IPS-NIHi7 (cell line): ENCODE measurements around the gene SLC25A12.
"Not testable (repeated sequence)": the region's sequence is repeated elsewhere in the genome, so short reads cannot be mapped to it uniquely, and the experiment has no call there.

Experiments used
- DNase-seq: peaks from one replicate; pipeline ENCODE4 v3.0.0; 2012; ENCODE audit warnings: mixed read lengths; ENCODE audit errors: extremely low spot score

SLC25A12 gene

DNA sequence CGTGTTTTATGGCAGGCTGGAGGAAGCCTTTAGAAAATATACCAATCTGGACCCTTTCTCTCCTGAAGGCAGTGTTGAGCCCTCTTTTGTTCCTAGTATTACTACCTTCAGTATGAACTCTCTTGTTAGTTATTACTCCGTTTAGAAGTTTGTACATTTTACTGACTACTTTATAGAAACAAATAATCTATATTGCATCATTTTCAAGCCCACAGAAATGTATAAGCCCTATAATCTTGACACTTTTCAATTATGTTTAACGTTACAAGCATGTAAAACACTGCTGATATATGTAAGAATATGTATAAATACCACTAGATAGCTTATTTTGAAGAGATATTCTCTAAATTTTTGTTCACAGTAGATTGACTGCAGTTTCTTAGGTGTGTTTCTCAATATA is 64.0 kb downstream of the SLC25A12 start:
- DNase-seq = no peak

- no peak for DNase-seq
These were observed 70.0 kb downstream of the SLC25A12 start for GRCh38 chr2:171824086-171824485.

DNA sequence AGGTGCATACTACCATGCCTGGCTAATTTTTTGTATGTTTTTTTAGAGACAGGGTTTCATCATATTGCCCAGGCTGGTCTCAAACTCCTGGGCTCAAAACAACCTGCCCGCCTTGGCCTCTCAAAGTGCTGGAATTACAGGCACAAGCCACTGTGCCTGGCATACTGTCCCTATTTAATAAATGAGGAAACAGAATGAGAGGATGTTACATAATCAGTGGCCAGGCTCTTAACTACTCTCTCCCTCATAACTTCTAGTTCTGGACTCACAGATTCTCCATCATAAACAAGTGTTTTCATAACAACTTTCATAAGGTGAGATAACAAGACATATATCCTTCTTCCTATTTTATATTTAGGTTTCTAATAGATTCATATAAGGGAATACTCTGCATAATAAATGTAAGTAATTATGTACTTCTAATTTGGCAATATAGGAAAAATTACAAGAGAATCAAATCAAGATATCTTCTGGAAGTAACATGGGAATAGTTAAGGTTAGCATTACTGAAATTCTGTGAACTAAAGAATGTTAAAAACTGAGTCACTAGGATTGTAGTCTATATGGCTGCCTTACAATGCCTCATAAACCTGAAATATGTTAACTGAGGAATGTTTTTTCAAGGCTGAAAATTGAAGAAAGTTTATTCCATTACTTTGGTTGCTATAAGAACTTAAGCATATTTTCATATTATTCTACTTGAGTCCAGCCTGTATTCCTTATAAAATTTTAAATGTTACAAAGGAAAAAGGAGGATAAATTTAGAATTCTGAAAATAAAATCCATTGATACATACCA is 71.3 kb downstream of the SLC25A12 start:
- no peak for DNase-seq

DNA sequence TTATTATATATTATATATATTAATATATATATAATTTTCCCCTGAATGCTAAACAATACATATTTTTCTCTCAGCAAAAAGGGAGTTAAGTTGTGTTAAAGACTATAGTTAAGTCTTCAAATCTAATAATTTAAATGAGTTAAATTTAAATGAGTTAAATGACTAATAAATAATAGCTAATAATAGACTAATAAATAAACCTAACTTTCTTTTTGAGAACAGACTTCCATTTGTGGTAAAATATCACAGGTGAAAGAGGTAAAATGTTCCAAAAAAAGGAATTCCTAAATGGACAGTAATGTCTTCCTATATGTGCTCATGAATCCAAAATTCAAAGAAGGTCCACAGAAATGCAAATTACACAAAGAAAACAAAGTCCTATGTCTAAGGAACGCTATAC is 74.6 kb downstream of the SLC25A12 start:
- DNase-seq = no peak

GRCh38 chr2:171814883-171815282 is 79.2 kb downstream of the SLC25A12 start:
- no peak for DNase-seq

DNA sequence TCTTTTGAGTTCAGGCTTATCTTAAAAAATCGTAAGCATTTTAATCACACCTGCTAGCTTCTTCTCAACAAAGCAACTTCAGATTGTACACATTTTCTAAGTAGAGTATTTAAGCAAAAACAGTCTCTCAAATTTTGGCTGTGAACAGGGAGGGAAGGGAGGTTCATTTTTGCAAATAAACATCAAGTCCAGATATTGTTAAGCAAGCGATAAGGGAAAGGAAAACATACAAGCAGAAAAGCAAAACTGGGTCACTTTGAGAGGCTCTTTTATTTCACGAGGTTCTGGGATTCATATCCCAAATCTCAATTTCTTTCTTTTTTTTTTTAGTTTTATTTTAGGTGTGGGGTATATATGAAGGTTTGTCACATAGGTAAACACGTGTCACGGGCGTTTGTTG is 79.9 kb downstream of the SLC25A12 start:
- DNase-seq = no peak

- no peak for DNase-seq
These were observed 80.3 kb downstream of the SLC25A12 start for GRCh38 chr2:171813729-171814128.

- DNase-seq = no peak
These were observed 80.9 kb downstream of the SLC25A12 start for GRCh38 chr2:171813126-171813525.

DNA sequence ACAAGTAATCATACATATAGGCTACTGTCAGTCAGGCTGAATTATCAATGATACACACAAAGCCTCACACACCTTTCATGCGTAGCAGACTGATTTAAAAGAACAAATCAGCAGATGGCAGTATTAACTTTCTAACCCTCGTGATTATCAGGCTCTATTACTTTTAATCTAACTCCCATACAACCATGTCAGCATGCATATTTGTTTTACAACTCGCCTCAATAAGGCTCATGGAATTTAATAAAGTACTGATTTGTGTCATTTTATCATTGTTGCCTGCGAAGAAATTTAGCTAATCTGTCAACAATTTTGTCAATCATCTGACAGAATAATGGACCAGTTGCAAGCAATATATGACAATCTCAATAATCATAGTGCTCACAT is 82.8 kb downstream of the SLC25A12 start:
- DNase-seq = no peak

DNA sequence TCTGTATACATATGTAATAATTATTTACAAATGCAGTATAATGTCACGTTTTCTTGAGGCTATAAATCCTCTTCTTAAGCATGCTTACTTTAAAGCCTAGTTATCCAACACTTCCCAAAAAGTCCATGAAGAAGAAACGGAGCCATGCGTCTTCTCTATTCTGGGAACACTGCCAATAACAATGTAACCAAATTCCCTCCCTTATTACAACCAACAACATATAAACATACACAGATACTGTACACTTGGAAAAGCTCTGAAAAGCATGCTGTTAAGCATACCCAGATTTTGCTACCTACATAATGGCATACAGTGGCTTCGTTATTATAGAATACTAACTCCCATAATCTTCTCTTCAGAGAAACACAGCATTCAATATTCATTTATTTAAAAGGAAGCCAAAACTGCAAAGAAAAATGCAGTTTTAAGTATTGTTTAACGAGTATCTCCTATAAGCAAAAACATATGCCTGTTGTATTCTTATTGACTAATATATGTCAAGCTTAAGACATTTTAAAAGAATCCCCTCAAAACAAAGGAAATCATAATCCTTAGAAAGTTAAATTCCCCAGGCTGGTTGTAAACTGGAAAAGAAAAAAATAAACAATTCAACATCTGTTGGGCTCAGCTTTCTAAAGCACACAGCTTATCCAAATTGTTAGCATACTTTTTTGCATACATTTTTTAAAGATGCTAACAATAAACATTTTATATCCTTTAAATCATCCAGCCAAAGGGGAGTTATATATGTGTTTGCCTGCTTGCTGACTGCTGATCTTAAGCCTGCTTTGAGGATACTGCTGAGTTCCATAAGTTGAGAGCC is 83.4 kb downstream of the SLC25A12 start:
- no peak for DNase-seq

GRCh38 chr2:171808885-171809284 is 85.2 kb downstream of the SLC25A12 start:
- DNase-seq = not testable (repeated sequence)

GRCh38 chr2:171807831-171808393 is 86.1 kb downstream of the SLC25A12 start:
- DNase-seq = no peak

GRCh38 chr2:171807119-171807518 is 86.9 kb downstream of the SLC25A12 start:
- DNase-seq = no peak

DNA sequence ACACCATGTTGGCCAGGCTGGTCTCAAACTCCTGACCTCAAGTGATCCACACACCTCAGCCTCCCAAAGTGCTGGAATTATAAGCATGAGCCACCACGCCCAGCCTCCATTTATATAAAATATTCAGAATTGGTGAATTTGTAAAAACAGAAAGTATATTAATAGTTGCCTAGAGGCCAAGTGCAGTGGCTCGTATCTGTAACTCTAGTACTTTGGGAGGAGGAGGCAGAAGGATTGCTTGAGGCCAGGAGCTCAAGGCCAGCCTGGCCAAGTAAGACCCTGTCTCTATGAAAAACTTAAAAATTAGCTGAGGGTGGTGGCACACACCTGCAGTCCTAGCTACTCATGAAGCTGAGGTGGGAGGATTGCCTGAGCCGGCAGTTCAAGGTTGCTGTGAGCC is 89.6 kb downstream of the SLC25A12 start:
- no peak for DNase-seq

DNA sequence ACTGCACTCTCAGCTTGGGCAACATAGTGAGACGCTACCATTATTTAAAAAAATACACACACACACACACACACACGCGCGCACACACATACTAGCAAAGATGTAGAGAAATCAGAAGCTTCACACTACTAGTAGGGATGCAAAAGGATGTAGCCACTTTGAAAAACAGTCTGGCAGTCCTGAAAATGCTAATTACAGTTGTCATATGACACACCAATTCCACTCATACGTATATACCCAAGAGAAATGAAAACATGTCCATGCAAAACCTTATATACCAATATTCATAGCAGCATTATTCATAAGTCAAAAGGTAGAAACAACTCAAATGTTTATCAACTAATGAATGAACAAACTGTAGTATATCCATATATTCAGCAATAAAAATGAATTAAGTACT is 90.3 kb downstream of the SLC25A12 start:
- no peak for DNase-seq

GRCh38 chr2:171800639-171801038 is 93.4 kb downstream of the SLC25A12 start:
- no peak for DNase-seq

DNA sequence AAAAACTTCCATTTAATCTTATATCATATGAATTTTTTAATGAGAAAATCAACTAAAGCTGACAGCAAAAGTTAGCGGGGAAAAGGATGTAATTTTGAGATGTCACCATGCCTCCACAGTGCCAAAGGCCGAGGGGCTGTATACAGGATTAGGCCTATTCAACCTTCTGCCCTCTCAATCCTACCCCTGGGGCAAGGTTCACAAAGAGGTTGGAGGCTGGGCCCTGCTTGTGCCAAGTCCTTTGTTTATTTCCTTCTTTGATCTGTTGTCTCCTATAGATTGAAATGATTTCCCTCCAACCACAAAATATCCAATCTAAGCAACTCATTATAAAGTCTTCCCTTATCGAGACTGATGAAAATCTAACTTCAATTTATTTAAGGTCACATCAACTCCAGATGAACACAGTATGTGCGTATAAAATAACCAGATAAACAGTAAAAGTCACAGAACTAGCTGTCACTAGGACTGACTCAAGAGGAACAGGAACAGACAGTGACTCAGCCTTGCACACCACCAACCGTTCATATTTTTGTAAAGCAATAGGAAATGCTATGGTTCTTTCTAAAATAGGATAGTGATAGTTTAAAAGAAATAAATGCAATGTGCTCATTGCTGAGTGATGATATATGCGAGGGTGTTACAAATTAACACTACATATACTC is 95.8 kb downstream of the SLC25A12 start:
- DNase-seq = no peak

- no peak for DNase-seq
These were observed 99.1 kb downstream of the SLC25A12 start for GRCh38 chr2:171794918-171795317.

GRCh38 chr2:171793691-171794678 is 100.1 kb downstream of the SLC25A12 start:
- no peak for DNase-seq

DNA sequence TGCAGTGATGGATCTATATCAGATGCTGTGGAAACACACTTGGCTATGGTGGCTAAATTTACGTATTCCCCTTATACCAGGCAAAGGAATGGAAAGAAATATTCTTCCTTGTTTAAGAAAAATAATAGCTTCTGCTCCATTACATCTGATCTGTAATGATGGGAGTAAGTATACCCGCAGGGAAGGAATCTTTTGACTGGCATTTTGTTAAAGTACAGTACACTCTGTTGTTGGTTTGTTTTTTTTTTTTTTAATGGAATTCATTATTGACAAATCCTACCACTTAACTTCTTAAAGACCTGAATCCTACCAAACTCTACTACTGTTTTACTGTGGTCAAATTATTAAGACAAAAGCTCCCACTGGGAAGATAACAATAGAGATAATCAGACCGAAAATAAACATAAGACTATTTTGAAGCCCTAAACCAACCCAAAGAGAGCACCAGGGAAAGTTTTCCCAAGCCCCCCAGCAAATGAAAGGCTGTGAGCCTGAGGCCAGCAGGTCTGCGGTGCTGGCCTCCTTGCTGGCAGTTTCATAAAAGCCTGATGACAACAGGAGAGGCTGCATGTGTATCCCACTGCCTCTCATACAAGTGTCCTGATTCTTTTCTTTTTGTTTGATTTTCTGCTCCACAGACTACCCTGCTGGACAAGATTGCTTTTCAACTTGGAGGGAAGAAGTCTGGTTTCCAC is 101.0 kb downstream of the SLC25A12 start:
- DNase-seq = no peak
